Ectodermal cell (in vitro differentiated cells): ENCODE data around the gene FUS.
"Not testable (repeated sequence)": the region's sequence is repeated elsewhere in the genome, so short reads cannot be mapped to it uniquely, and the experiment has no call there.

ENCODE experiments used
- H3K27ac ChIP-seq: 2 replicates; pipeline ENCODE4 v1.7.0; 2013; ENCODE audit warnings: mild to moderate bottlenecking, low read depth, low read length; ENCODE audit not compliant: insufficient read depth, poor library complexity, severe bottlenecking
- H3K27me3 ChIP-seq: 2 replicates; pipeline ENCODE4 v1.7.0; 2013; ENCODE audit warnings: mild to moderate bottlenecking, low read length; ENCODE audit not compliant: insufficient read depth, control insufficient read depth, poor library complexity, severe bottlenecking
- H3K36me3 ChIP-seq: one replicate; pipeline ENCODE4 v1.7.0; 2013; ENCODE audit warnings: low read length; ENCODE audit not compliant: control insufficient read depth, insufficient read depth
- H3K4me1 ChIP-seq: one replicate; pipeline ENCODE4 v1.7.0; 2013; ENCODE audit warnings: low read length; ENCODE audit not compliant: control insufficient read depth, insufficient read depth
- H3K4me3 ChIP-seq: 2 replicates; pipeline ENCODE4 v1.7.0; 2013; ENCODE audit warnings: low read depth, low read length, control low read depth; ENCODE audit not compliant: insufficient read depth
- H3K9me3 ChIP-seq: 2 replicates; pipeline ENCODE4 v1.7.0; 2013; ENCODE audit warnings: mild to moderate bottlenecking, low read length, moderate library complexity; ENCODE audit not compliant: control insufficient read depth
- WGBS, 2 experiments: methylation state at CpG; one replicate each; pipeline ENCODE4 v1.1.7; 2013; ENCODE audit warnings: missing lambda C conversion rate in 2 of 2; 5-methylcytosine and 5-hydroxymethylcytosine counted together

Gene FUS

GRCh38 chr16:31167315-31167714 is 12.6 kb upstream of the FUS start:
- H3K4me1 ChIP-seq, result peaks cover 9% of the 10 kb centered on the region
- WGBS, 2 experiments, result 91% methylated on average over 8 of the region's 8 CpGs

GRCh38 chr16:31168848-31169247 is 11.1 kb upstream of the FUS start:
- H3K27me3 ChIP-seq, result no peaks in the 10 kb centered on the region
- no peak overlapping the region for H3K27ac ChIP-seq
- peaks cover 9% of the 10 kb centered on the region for H3K4me1 ChIP-seq
- H3K4me3 ChIP-seq, result no peak overlapping the region
- 85 to 86% methylated on average over 1 to 2 of the region's 2 CpGs for WGBS, 2 experiments
- H3K9me3 ChIP-seq, result no peaks in the 10 kb centered on the region
- no peaks in the 10 kb centered on the region for H3K36me3 ChIP-seq

More at GRCh38 chr16:31167315-31167714, 12.6 kb upstream of the FUS start:
- Histone ChIP-seq H3K9me3 (no peaks in the 10 kb centered on the region), H3K4me3 (no peak overlapping the region), H3K27ac (no peak overlapping the region), H3K27me3 (no peaks in the 10 kb centered on the region), H3K36me3 (no peaks in the 10 kb centered on the region)

GRCh38 chr16:31170048-31170447 is 9.9 kb upstream of the FUS start:
- H3K27me3 ChIP-seq, H3K36me3 ChIP-seq, H3K4me3 ChIP-seq, H3K9me3 ChIP-seq, H3K4me1 ChIP-seq: not testable (repeated sequence)
- no CpG with 5 or more reads among the region's 2 CpGs for WGBS, 2 experiments
- peak overlapping the region; percentile 52 for H3K27ac ChIP-seq

- Histone ChIP-seq H3K27me3 (no peaks in the 10 kb centered on the region), H3K36me3 (no peaks in the 10 kb centered on the region), H3K27ac (peak overlapping the region; percentile 55), H3K4me1 (peaks cover 7% of the 10 kb centered on the region), H3K9me3 (no peaks in the 10 kb centered on the region), H3K4me3 (no peak overlapping the region)
- WGBS, 2 experiments, result 91 to 97% methylated on average over 3 of the region's 3 CpGs
These were observed 2.8 kb upstream of the FUS start for GRCh38 chr16:31177136-31177535.

GRCh38 chr16:31179219-31179746 is 656 bp upstream of the FUS start:
- H3K36me3 ChIP-seq, result peaks cover 7% of the 10 kb centered on the region
- WGBS, 2 experiments, result 7 to 9% methylated on average over 27 of the region's 27 CpGs

GRCh38 chr16:31181102-31181830 is 1.3 kb downstream of the FUS start:
- Histone ChIP-seq H3K27ac (peak overlapping the region; percentile 96), H3K4me3 (peak overlapping the region; percentile 98), H3K9me3 (no peaks in the 10 kb centered on the region), H3K27me3 (no peaks in the 10 kb centered on the region), H3K4me1 (peaks cover 13% of the 10 kb centered on the region), H3K36me3 (peaks cover 24% of the 10 kb centered on the region)
- WGBS, 2 experiments, result 2% methylated on average over 28 to 31 of the region's 31 CpGs

More at GRCh38 chr16:31179219-31179746, 656 bp upstream of the FUS start:
- Histone ChIP-seq H3K27ac (peak overlapping the region; percentile 96), H3K4me1 (peaks cover 13% of the 10 kb centered on the region), H3K4me3 (peak overlapping the region; percentile 98), H3K27me3 (no peaks in the 10 kb centered on the region), H3K9me3 (no peaks in the 10 kb centered on the region)

GRCh38 chr16:31182391-31182790 is 2.5 kb downstream of the FUS start:
- Histone ChIP-seq H3K27ac (no peak overlapping the region), H3K9me3 (no peaks in the 10 kb centered on the region), H3K4me1 (peaks cover 7% of the 10 kb centered on the region), H3K4me3 (peak overlapping the region; percentile 98), H3K27me3 (no peaks in the 10 kb centered on the region), H3K36me3 (peaks cover 35% of the 10 kb centered on the region)
- 48 to 51% methylated on average over 7 of the region's 7 CpGs for WGBS, 2 experiments

- Histone ChIP-seq H3K9me3 (no peaks in the 10 kb centered on the region), H3K4me3 (no peak overlapping the region), H3K27ac (no peak overlapping the region), H3K4me1 (peaks cover 7% of the 10 kb centered on the region), H3K36me3 (peaks cover 46% of the 10 kb centered on the region), H3K27me3 (no peaks in the 10 kb centered on the region)
- 95% methylated on average over 10 of the region's 10 CpGs for WGBS, 2 experiments
These were observed 3.8 kb downstream of the FUS start for GRCh38 chr16:31183432-31184428.

GRCh38 chr16:31184888-31185287 is 4.9 kb downstream of the FUS start:
- Histone ChIP-seq H3K4me3 (no peak overlapping the region), H3K27ac (no peak overlapping the region), H3K9me3 (no peaks in the 10 kb centered on the region), H3K27me3 (no peaks in the 10 kb centered on the region), H3K4me1 (peaks cover 7% of the 10 kb centered on the region), H3K36me3 (peaks cover 58% of the 10 kb centered on the region)
- WGBS, 2 experiments, result 96 to 97% methylated on average over 14 of the region's 14 CpGs

- Histone ChIP-seq H3K4me1 (peaks cover 7% of the 10 kb centered on the region), H3K27ac (no peak overlapping the region), H3K36me3 (peaks cover 62% of the 10 kb centered on the region), H3K9me3 (no peaks in the 10 kb centered on the region), H3K27me3 (no peaks in the 10 kb centered on the region), H3K4me3 (no peak overlapping the region)
- WGBS, 2 experiments, result 96 to 97% methylated on average over 5 of the region's 5 CpGs
These were observed 5.4 kb downstream of the FUS start for GRCh38 chr16:31185339-31185738.
